Neuronal stem cell (in vitro differentiated cells): Measurements from ENCODE around the gene EIF2D.

ENCODE experiments used
- DNase-seq: peaks from one replicate; pipeline ENCODE4 v3.0.0-alpha.2; 2013; ENCODE audit warnings: low spot score
- H2AFZ ChIP-seq: one replicate; pipeline ENCODE4 v1.6.1; 2013; ENCODE audit warnings: mild to moderate bottlenecking, low read length, inconsistent platforms
- H2AK5ac ChIP-seq: 2 replicates; pipeline ENCODE4 v1.6.1; 2013; ENCODE audit warnings: low read depth, mild to moderate bottlenecking, inconsistent platforms, low read length, moderate library complexity, mixed read lengths
- H2BK120ac ChIP-seq: 2 replicates; pipeline ENCODE4 v1.6.1; 2013; ENCODE audit warnings: low read depth, mild to moderate bottlenecking, inconsistent platforms, low read length, moderate library complexity, mixed read lengths
- H2BK12ac ChIP-seq: one replicate; pipeline ENCODE4 v1.6.1; 2013; ENCODE audit warnings: low read length, inconsistent platforms
- H2BK15ac ChIP-seq: 2 replicates; pipeline ENCODE4 v1.6.1; 2013; ENCODE audit warnings: mild to moderate bottlenecking, low read length, inconsistent platforms, mixed read lengths
- H2BK5ac ChIP-seq: one replicate; pipeline ENCODE4 v1.6.1; 2013; ENCODE audit warnings: inconsistent platforms, mild to moderate bottlenecking, low read length, moderate library complexity
- H3K14ac ChIP-seq: one replicate; pipeline ENCODE4 v1.6.1; 2013; ENCODE audit warnings: low read length, inconsistent platforms
- H3K18ac ChIP-seq: 2 replicates; pipeline ENCODE4 v1.6.1; 2013; ENCODE audit warnings: low read length, inconsistent platforms
- H3K23ac ChIP-seq: 2 replicates; pipeline ENCODE4 v1.6.1; 2013; ENCODE audit warnings: low read depth, mild to moderate bottlenecking, mixed read lengths, low read length, inconsistent platforms; ENCODE audit not compliant: poor library complexity
- H3K27ac ChIP-seq: replicated peaks from 3 replicates; pipeline ENCODE4 v1.5.1; 2013; ENCODE audit warnings: low read length, inconsistent platforms
- H3K27me3 ChIP-seq, 3 experiments: 2 replicates each; pipeline ENCODE4 v1.6.1; 2013; ENCODE audit warnings: low read length in 3 of 3, mild to moderate bottlenecking in 2 of 3, inconsistent platforms in 1 of 3, low read depth in 1 of 3, mixed read lengths in 1 of 3, moderate library complexity in 1 of 3; ENCODE audit not compliant: control insufficient read depth in 3 of 3, insufficient read depth in 3 of 3
- H3K36me3 ChIP-seq, 2 donors: replicated peaks in 1 of 2; 2 replicates each; pipeline ENCODE4 v1.6.1; 2013; ENCODE audit warnings: low read length in 2 of 2; ENCODE audit not compliant: control insufficient read depth in 2 of 2, insufficient read depth in 2 of 2
- H3K4ac ChIP-seq: 2 replicates; pipeline ENCODE4 v1.6.1; 2013; ENCODE audit warnings: inconsistent platforms, mild to moderate bottlenecking, low read length, moderate library complexity
- H3K4me1 ChIP-seq, 2 donors: 1 replicate in 1 of 2; 2 replicates in 1 of 2; pipeline ENCODE4 v1.6.1; 2013; ENCODE audit warnings: low read length in 2 of 2, low read depth in 1 of 2; ENCODE audit not compliant: control insufficient read depth in 2 of 2, insufficient read depth in 1 of 2
- H3K4me2 ChIP-seq: one replicate; pipeline ENCODE4 v1.6.1; 2013; ENCODE audit warnings: mild to moderate bottlenecking, low read length, inconsistent platforms; ENCODE audit not compliant: insufficient read depth, poor library complexity, severe bottlenecking
- H3K4me3 ChIP-seq, 2 donors: 2 replicates each; pipeline ENCODE4 v1.5.1; 2013; ENCODE audit warnings: low read length in 2 of 2, mild to moderate bottlenecking in 2 of 2, inconsistent platforms in 1 of 2, moderate library complexity in 1 of 2
- H3K79me1 ChIP-seq: one replicate; pipeline ENCODE4 v1.6.1; 2013; ENCODE audit warnings: low read depth, mild to moderate bottlenecking, inconsistent platforms, low read length, moderate library complexity
- H3K9ac ChIP-seq: one replicate; pipeline ENCODE4 v1.6.1; 2013; ENCODE audit warnings: mild to moderate bottlenecking, low read depth, low read length, inconsistent platforms; ENCODE audit not compliant: poor library complexity
- H3K9me3 ChIP-seq, 2 donors: replicated peaks in 1 of 2; 2 replicates each; pipeline versions ENCODE3 to v1.6.1; 2013; ENCODE audit warnings: low read length in 2 of 2, mild to moderate bottlenecking in 2 of 2, inconsistent platforms in 1 of 2, low read depth in 1 of 2, mixed read lengths in 1 of 2, moderate library complexity in 1 of 2; ENCODE audit not compliant: control insufficient read depth in 2 of 2, insufficient read depth in 1 of 2
- H4K8ac ChIP-seq: one replicate; pipeline ENCODE4 v1.6.1; 2013; ENCODE audit warnings: low read depth, mild to moderate bottlenecking, inconsistent platforms, low read length, moderate library complexity
- H4K91ac ChIP-seq: one replicate; pipeline ENCODE4 v1.6.1; 2013; ENCODE audit warnings: low read length, low read depth, mild to moderate bottlenecking, inconsistent platforms; ENCODE audit not compliant: poor library complexity
- WGBS, 2 donors: extraction: QIAGEN DNeasy Blood & Tissue Kit; methylation state at CpG; one replicate each; pipeline ENCODE4 v1.1.7; 2013; ENCODE audit warnings: missing lambda C conversion rate in 2 of 2, mixed read lengths in 1 of 2; ENCODE audit not compliant: insufficient read length in 2 of 2, insufficient replicate concordance in 1 of 2; ENCODE audit errors: extremely low coverage in 2 of 2; 5-methylcytosine and 5-hydroxymethylcytosine counted together

Gene EIF2D

GRCh38 chr1:206591226-206591625 lies 21.0 kb downstream of the EIF2D start:
- H2BK5ac ChIP-seq = no peak overlapping the region
- H3K4me2 ChIP-seq = no peak overlapping the region
- no CpG with 5 or more reads among the region's 5 CpGs for WGBS, 2 donors
- peaks cover 8 to 12% of the 10 kb centered on the region in 2 donors for H3K4me1 ChIP-seq
- H3K9ac ChIP-seq = no peak overlapping the region
- no peaks in the 10 kb centered on the region for H3K27me3 ChIP-seq
- no peak overlapping the region for H4K8ac ChIP-seq
- H2BK120ac ChIP-seq = no peak overlapping the region
- no peak overlapping the region for H3K18ac ChIP-seq
- no peak overlapping the region for H3K23ac ChIP-seq
- H3K9me3 ChIP-seq = no peaks in the 10 kb centered on the region
- peak overlapping the region; percentile 29 for H3K27ac ChIP-seq
- H2BK15ac ChIP-seq = no peak overlapping the region
- H2AK5ac ChIP-seq = no peak overlapping the region
- no peak overlapping the region for H2BK12ac ChIP-seq
- no peak for DNase-seq
- H3K14ac ChIP-seq = no peak overlapping the region
- no peak overlapping the region for H4K91ac ChIP-seq
- no peaks in the 10 kb centered on the region for H3K79me1 ChIP-seq
- no peak overlapping the region for H2AFZ ChIP-seq
- no peak overlapping the region for H3K4ac ChIP-seq
- no peak overlapping the region for H3K4me3 ChIP-seq
- peaks cover 8 to 74% of the 10 kb centered on the region in 2 donors for H3K36me3 ChIP-seq

GRCh38 chr1:206590025-206590758 lies 22.1 kb downstream of the EIF2D start:
- H2BK5ac ChIP-seq = no peak overlapping the region
- H4K91ac ChIP-seq = no peak overlapping the region
- no peak overlapping the region for H3K18ac ChIP-seq
- no peak overlapping the region for H2AK5ac ChIP-seq
- peaks cover 8 to 12% of the 10 kb centered on the region in 2 donors for H3K4me1 ChIP-seq
- H2BK12ac ChIP-seq = no peak overlapping the region
- H3K27ac ChIP-seq = no peak overlapping the region
- H3K23ac ChIP-seq = no peak overlapping the region
- H2AFZ ChIP-seq = no peak overlapping the region
- H2BK15ac ChIP-seq = no peak overlapping the region
- no peak overlapping the region for H3K9ac ChIP-seq
- H3K4me3 ChIP-seq = no peak overlapping the region
- no peak overlapping the region for H2BK120ac ChIP-seq
- H3K36me3 ChIP-seq = peaks cover 8 to 64% of the 10 kb centered on the region in 2 donors
- no peak overlapping the region for H3K14ac ChIP-seq
- no peak for DNase-seq
- H3K79me1 ChIP-seq = no peaks in the 10 kb centered on the region
- H3K4ac ChIP-seq = no peak overlapping the region
- H4K8ac ChIP-seq = no peak overlapping the region
- WGBS, 2 donors = no CpG with 5 or more reads among the region's 8 CpGs
- no peaks in the 10 kb centered on the region for H3K9me3 ChIP-seq
- H3K4me2 ChIP-seq = no peak overlapping the region
- no peaks in the 10 kb centered on the region for H3K27me3 ChIP-seq

GRCh38 chr1:206589206-206589605 lies 23.1 kb downstream of the EIF2D start:
- Histone ChIP-seq H3K14ac (no peak overlapping the region), H3K18ac (no peak overlapping the region), H3K4me1 (peaks cover 8 to 12% of the 10 kb centered on the region in 2 donors), H2AK5ac (no peak overlapping the region), H3K27me3 (no peaks in the 10 kb centered on the region), H2AFZ (no peak overlapping the region), H4K91ac (no peak overlapping the region), H3K4me3 (no peak overlapping the region), H3K36me3 (peaks cover 8 to 54% of the 10 kb centered on the region in 2 donors), H3K9me3 (no peaks in the 10 kb centered on the region), H3K9ac (no peak overlapping the region), H2BK5ac (no peak overlapping the region), H3K23ac (no peak overlapping the region), H3K4me2 (no peak overlapping the region), H2BK15ac (no peak overlapping the region), H2BK120ac (no peak overlapping the region), H3K27ac (no peak overlapping the region), H3K4ac (no peak overlapping the region), H4K8ac (no peak overlapping the region), H3K79me1 (no peaks in the 10 kb centered on the region), H2BK12ac (no peak overlapping the region)
- DNase-seq = no peak
- no CpG with 5 or more reads among the region's 7 CpGs for WGBS, 2 donors

- Histone ChIP-seq H2BK12ac (no peak overlapping the region), H3K9ac (no peak overlapping the region), H4K8ac (no peak overlapping the region), H3K9me3 (no peaks in the 10 kb centered on the region), H3K4me1 (peaks cover 8 to 12% of the 10 kb centered on the region in 2 donors), H3K36me3 (peaks cover 6 to 47% of the 10 kb centered on the region in 2 donors), H3K14ac (no peak overlapping the region), H3K4me3 (no peak overlapping the region), H2AK5ac (no peak overlapping the region), H3K18ac (no peak overlapping the region), H3K27me3 (no peaks in the 10 kb centered on the region), H2BK120ac (no peak overlapping the region), H3K27ac (peak overlapping the region; percentile 12), H2BK15ac (no peak overlapping the region), H3K23ac (no peak overlapping the region), H2BK5ac (no peak overlapping the region), H3K4ac (no peak overlapping the region), H3K79me1 (no peaks in the 10 kb centered on the region), H2AFZ (no peak overlapping the region), H3K4me2 (no peak overlapping the region), H4K91ac (no peak overlapping the region)
- WGBS, 2 donors = no CpG with 5 or more reads among the region's 6 CpGs
- no peak for DNase-seq
Measured at GRCh38 chr1:206588492-206588891, 23.8 kb downstream of the EIF2D start.
